SK-N-SH (cell line): ENCODE results near the gene HOXA10. TPM values are rescaled to one million over a fixed set of nuclear protein-coding genes. Genes with fewer than 3 reads are reported as not detected.

Experiments
- CTCF ChIA-PET: fragments of 300-600, 350-600 bp; formaldehyde crosslinking; extraction: SDS; loops from one replicate; lab custom pipeline; 2021; lab: Yijun Ruan, JAX
- POLR2A ChIA-PET: fragments of 350-600 bp; sonication (Branson Sonifier 250); formaldehyde crosslinking; extraction: SDS; loops from one replicate; lab custom pipeline; 2020; ENCODE audit warnings: antibody characterized with exemption, inconsistent platforms; lab: Yijun Ruan, JAX
- DNase-seq: peaks from one replicate; pipeline ENCODE4 v3.0.0; 2012
- H2AFZ ChIP-seq: fragments of 200-600 bp; sonication (generic); 2 replicates; pipeline ENCODE4 v1.8.1; 2016; ENCODE audit warnings: antibody characterized with exemption, mild to moderate bottlenecking, low read depth
- H3F3A ChIP-seq: fragments of 200-600 bp; sonication (generic); replicated peaks from 2 replicates; pipeline ENCODE3; 2016; ENCODE audit warnings: antibody characterized with exemption, mild to moderate bottlenecking; ENCODE audit not compliant: insufficient read depth
- H3K27ac ChIP-seq, 2 experiments: fragments of 200-500 bp in 1 of 2; fragments of 200-600 bp in 1 of 2; sonication (Bioruptor generic) in 1 of 2; sonication (generic), shearing (Covaris generic) in 1 of 2; 2 replicates each; pipeline versions ENCODE4 v1.5.1 to v1.6.1; 2014 to 2016; ENCODE audit warnings: low read depth in 2 of 2, inconsistent platforms in 1 of 2, low read length in 1 of 2, mild to moderate bottlenecking in 1 of 2, mixed read lengths in 1 of 2
- H3K27me3 ChIP-seq: fragments of 200-600 bp; sonication (generic), shearing (Covaris generic); 2 replicates; pipeline ENCODE4 v1.6.1; 2016; ENCODE audit warnings: mixed run types; ENCODE audit not compliant: insufficient read depth
- H3K36me3 ChIP-seq, 2 experiments: fragments of 200-500 bp in 1 of 2; fragments of 200-600 bp in 1 of 2; sonication (Bioruptor generic) in 1 of 2; sonication (generic) in 1 of 2; replicated peaks in 1 of 2; 2 replicates each; pipeline versions ENCODE3 to v1.5.1; 2014 to 2016; ENCODE audit warnings: low read length in 1 of 2, mild to moderate bottlenecking in 1 of 2; ENCODE audit not compliant: insufficient read depth in 2 of 2, control insufficient read depth in 1 of 2
- H3K4me1 ChIP-seq, 2 experiments: fragments of 200-500 bp in 1 of 2; fragments of 200-600 bp in 1 of 2; sonication (Bioruptor generic) in 1 of 2; sonication (generic), shearing (Covaris generic) in 1 of 2; 2 replicates each; pipeline versions ENCODE4 v1.5.1 to v1.6.1; 2014 to 2016; ENCODE audit warnings: low read depth in 1 of 2, low read length in 1 of 2, mixed run types in 1 of 2; ENCODE audit not compliant: insufficient read depth in 2 of 2, control insufficient read depth in 1 of 2
- H3K4me2 ChIP-seq: fragments of 200-600 bp; sonication (generic), shearing (Covaris generic); 2 replicates; pipeline ENCODE4 v1.6.1; 2017; ENCODE audit warnings: mixed run types
- H3K4me3 ChIP-seq, 2 experiments: fragments of 200-500 bp in 1 of 2; fragments of 200-600 bp in 1 of 2; sonication (Bioruptor generic) in 1 of 2; sonication (generic), shearing (Covaris generic) in 1 of 2; 2 replicates each; pipeline versions ENCODE4 v1.5.1 to v1.8.1; 2014 to 2016; ENCODE audit warnings: low read depth in 2 of 2, inconsistent platforms in 1 of 2, low read length in 1 of 2, mild to moderate bottlenecking in 1 of 2, mixed read lengths in 1 of 2, moderate library complexity in 1 of 2
- H3K79me2 ChIP-seq: fragments of 200-600 bp; sonication (generic); 2 replicates; pipeline ENCODE4 v1.8.1; 2017; ENCODE audit warnings: mild to moderate bottlenecking; ENCODE audit not compliant: insufficient read depth
- H3K9ac ChIP-seq: fragments of 200-600 bp; sonication (generic); 2 replicates; pipeline ENCODE4 v1.6.1; 2017; ENCODE audit warnings: mixed run types
- H3K9me2 ChIP-seq: fragments of 200-600 bp; sonication (generic); 2 replicates; pipeline ENCODE4 v1.6.1; 2017; ENCODE audit warnings: mixed run types
- H3K9me3 ChIP-seq: fragments of 200-600 bp; sonication (generic); 2 replicates; pipeline ENCODE4 v1.6.1; 2017; ENCODE audit warnings: mixed run types, mild to moderate bottlenecking, moderate library complexity
- H4K20me1 ChIP-seq: fragments of 200-600 bp; sonication (generic); 2 replicates; pipeline ENCODE4 v1.6.1; 2017; ENCODE audit warnings: mild to moderate bottlenecking, mixed run types; ENCODE audit not compliant: insufficient read depth
- CHD2 ChIP-seq: fragments of 150-350 bp; IDR thresholded peaks from 2 replicates; pipeline ENCODE4 v1.6.1; 2018; ENCODE audit warnings: low read length; ENCODE audit not compliant: partially characterized antibody
- ELF1 ChIP-seq: IDR thresholded peaks from 2 replicates; pipeline ENCODE4 v1.4.0; 2012
- EZH2phosphoT487 ChIP-seq: fragments of 200-600 bp; sonication (generic); IDR thresholded peaks from 2 replicates; pipeline ENCODE4 v1.6.1; 2017; ENCODE audit warnings: low read depth, mixed run types, mild to moderate bottlenecking, antibody characterized with exemption, moderate library complexity, borderline replicate concordance
- FOXM1 ChIP-seq: IDR thresholded peaks from 2 replicates; pipeline ENCODE4 v1.4.0; 2012; ENCODE audit warnings: low read depth, mild to moderate bottlenecking
- GABPA ChIP-seq: IDR thresholded peaks from 2 replicates; pipeline ENCODE4 v1.4.0; 2012; ENCODE audit warnings: low read depth, mild to moderate bottlenecking
- MEF2A ChIP-seq: IDR thresholded peaks from 2 replicates; pipeline ENCODE4 v1.4.0; 2012; ENCODE audit warnings: low read depth, borderline replicate concordance
- NFIC ChIP-seq: IDR thresholded peaks from 2 replicates; pipeline ENCODE4 v1.4.0; 2012; ENCODE audit warnings: borderline replicate concordance
- NRF1 ChIP-seq: IDR thresholded peaks from 2 replicates; pipeline ENCODE4 v1.6.1; 2012; ENCODE audit warnings: low read depth, mild to moderate bottlenecking, low read length
- SIN3A ChIP-seq: IDR thresholded peaks from 2 replicates; pipeline ENCODE4 v1.6.1; 2012; ENCODE audit warnings: low read depth, mild to moderate bottlenecking, low read length, moderate library complexity, borderline replicate concordance
- TAF1 ChIP-seq: IDR thresholded peaks from 2 replicates; pipeline ENCODE4 v1.6.1; 2012; ENCODE audit warnings: low read depth, mild to moderate bottlenecking, low read length, moderate library complexity, borderline replicate concordance
- WGBS: methylation state at CpG from one replicate; pipeline ENCODE4 v1.1.6; 2017; ENCODE audit warnings: low lambda C conversion rate; 5-methylcytosine and 5-hydroxymethylcytosine counted together
- polyA plus RNA-seq, 3 experiments: library from polyadenylated mRNA; depleted of rRNA; stranded (reverse); fragments of >200 nt; gene quantifications; 2 replicates each; pipeline ENCODE4 v1.2.3, GENCODE V29; 2012
- TF ChIP-seq, protein P1 (sequence below): IDR thresholded peaks from 2 replicates; pipeline ENCODE4; 2012
- TF ChIP-seq, protein P2 (sequence below): fragments of 200-600 bp; sonication (generic); IDR thresholded peaks from 2 replicates; pipeline ENCODE4 v1.6.1; 2017; ENCODE audit warnings: antibody characterized with exemption, mild to moderate bottlenecking, moderate library complexity
- TF ChIP-seq, protein P3 (sequence below): fragments of 150-350 bp; IDR thresholded peaks from 2 replicates; pipeline ENCODE4 v1.6.1; 2016; ENCODE audit warnings: mild to moderate bottlenecking, low read depth, low read length
- TF ChIP-seq, protein P4 (sequence below): IDR thresholded peaks from 2 replicates; pipeline ENCODE4 v1.4.0; 2012; ENCODE audit warnings: low read depth, borderline replicate concordance

HOXA10 gene
- polyA plus RNA-seq, 1 of the 3 experiments (the other 2 are of a cell fraction): not detected

DNA sequence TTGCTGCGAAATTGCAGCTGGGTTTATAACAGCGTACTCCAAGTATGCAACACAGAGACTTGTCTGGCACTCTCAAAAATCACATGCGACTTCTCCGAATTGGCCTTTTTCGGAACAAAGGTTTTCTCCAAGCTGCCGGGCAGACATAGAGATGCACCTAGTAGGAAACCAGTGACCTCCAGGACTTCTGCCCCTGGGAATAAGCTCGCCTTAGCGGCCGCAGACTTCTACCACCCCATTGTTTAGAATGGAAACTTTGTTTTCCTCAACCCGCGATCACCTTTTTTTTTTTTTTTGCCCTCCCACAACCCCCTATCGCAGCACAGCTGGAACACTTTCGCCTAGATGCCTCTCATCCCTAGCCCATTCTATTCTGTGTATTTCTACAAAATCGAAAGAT is 4.9 kb upstream of the HOXA10 start:
- peaks cover 3 to 7% of the 10 kb centered on the region in 2 experiments; a peak in 1 of 4 replicates for H3K4me1 ChIP-seq
- no peak for DNase-seq
- POLR2A ChIA-PET: no interaction called here
- H4K20me1 ChIP-seq: no peaks in the 10 kb centered on the region
- H3K4me2 ChIP-seq: no peak overlapping the region; the same call in 1 of the 2 replicates
- no peaks in the 10 kb centered on the region for H3K9me3 ChIP-seq
- TF ChIP-seq, protein P1, sequence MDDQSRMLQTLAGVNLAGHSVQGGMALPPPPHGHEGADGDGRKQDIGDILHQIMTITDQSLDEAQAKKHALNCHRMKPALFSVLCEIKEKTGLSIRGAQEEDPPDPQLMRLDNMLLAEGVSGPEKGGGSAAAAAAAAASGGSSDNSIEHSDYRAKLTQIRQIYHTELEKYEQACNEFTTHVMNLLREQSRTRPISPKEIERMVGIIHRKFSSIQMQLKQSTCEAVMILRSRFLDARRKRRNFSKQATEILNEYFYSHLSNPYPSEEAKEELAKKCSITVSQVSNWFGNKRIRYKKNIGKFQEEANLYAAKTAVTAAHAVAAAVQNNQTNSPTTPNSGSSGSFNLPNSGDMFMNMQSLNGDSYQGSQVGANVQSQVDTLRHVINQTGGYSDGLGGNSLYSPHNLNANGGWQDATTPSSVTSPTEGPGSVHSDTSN: no peak
- TF ChIP-seq MEF2A (no peak), SIN3A (no peak), CHD2 (no peak), GABPA (no peak), NFIC (no peak), TAF1 (no peak), EZH2phosphoT487 (no peak), NRF1 (no peak), ELF1 (no peak), FOXM1 (no peak)
- TF ChIP-seq, protein P2, sequence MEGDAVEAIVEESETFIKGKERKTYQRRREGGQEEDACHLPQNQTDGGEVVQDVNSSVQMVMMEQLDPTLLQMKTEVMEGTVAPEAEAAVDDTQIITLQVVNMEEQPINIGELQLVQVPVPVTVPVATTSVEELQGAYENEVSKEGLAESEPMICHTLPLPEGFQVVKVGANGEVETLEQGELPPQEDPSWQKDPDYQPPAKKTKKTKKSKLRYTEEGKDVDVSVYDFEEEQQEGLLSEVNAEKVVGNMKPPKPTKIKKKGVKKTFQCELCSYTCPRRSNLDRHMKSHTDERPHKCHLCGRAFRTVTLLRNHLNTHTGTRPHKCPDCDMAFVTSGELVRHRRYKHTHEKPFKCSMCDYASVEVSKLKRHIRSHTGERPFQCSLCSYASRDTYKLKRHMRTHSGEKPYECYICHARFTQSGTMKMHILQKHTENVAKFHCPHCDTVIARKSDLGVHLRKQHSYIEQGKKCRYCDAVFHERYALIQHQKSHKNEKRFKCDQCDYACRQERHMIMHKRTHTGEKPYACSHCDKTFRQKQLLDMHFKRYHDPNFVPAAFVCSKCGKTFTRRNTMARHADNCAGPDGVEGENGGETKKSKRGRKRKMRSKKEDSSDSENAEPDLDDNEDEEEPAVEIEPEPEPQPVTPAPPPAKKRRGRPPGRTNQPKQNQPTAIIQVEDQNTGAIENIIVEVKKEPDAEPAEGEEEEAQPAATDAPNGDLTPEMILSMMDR: no peak
- TF ChIP-seq, protein P3, sequence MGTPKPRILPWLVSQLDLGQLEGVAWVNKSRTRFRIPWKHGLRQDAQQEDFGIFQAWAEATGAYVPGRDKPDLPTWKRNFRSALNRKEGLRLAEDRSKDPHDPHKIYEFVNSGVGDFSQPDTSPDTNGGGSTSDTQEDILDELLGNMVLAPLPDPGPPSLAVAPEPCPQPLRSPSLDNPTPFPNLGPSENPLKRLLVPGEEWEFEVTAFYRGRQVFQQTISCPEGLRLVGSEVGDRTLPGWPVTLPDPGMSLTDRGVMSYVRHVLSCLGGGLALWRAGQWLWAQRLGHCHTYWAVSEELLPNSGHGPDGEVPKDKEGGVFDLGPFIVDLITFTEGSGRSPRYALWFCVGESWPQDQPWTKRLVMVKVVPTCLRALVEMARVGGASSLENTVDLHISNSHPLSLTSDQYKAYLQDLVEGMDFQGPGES: no peak
- TF ChIP-seq, protein P4, sequence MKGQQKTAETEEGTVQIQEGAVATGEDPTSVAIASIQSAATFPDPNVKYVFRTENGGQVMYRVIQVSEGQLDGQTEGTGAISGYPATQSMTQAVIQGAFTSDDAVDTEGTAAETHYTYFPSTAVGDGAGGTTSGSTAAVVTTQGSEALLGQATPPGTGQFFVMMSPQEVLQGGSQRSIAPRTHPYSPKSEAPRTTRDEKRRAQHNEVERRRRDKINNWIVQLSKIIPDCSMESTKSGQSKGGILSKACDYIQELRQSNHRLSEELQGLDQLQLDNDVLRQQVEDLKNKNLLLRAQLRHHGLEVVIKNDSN: no peak
- no peaks in the 10 kb centered on the region for H3K36me3 ChIP-seq
- H3K9me2 ChIP-seq: no peaks in the 10 kb centered on the region
- no peak overlapping the region for H2AFZ ChIP-seq
- WGBS: 39% methylated on average over 14 of the region's 14 CpGs
- H3K27me3 ChIP-seq: peaks cover 97% of the 10 kb centered on the region
- no peaks in the 10 kb centered on the region for H3F3A ChIP-seq
- CTCF ChIA-PET: interaction anchor here (0.6 to 12.3 kb wide), 51 partner anchors 11 to 1324 kb away, joined by 3 to 205 read pairs (median 4); partner anchors contain the start of genes EVX1, HOXA11, HOXA13 and HOXA3
- H3K9ac ChIP-seq: no peak overlapping the region
- H3K79me2 ChIP-seq: no peaks in the 10 kb centered on the region
- H3K27ac ChIP-seq: no peak overlapping the region
- no peak overlapping the region for H3K4me3 ChIP-seq
